ENCODE data around the gene HFE. TPM values are rescaled to one million over a fixed set of nuclear protein-coding genes. Genes with fewer than 3 reads are reported as not detected.

HFE gene
- total and polyA plus RNA-seq, 2 of the 13 experiments (the other 11 are each of a cell fraction or from before 2014, with no cell fraction given) = 3.7 to 6.3 TPM

DNA sequence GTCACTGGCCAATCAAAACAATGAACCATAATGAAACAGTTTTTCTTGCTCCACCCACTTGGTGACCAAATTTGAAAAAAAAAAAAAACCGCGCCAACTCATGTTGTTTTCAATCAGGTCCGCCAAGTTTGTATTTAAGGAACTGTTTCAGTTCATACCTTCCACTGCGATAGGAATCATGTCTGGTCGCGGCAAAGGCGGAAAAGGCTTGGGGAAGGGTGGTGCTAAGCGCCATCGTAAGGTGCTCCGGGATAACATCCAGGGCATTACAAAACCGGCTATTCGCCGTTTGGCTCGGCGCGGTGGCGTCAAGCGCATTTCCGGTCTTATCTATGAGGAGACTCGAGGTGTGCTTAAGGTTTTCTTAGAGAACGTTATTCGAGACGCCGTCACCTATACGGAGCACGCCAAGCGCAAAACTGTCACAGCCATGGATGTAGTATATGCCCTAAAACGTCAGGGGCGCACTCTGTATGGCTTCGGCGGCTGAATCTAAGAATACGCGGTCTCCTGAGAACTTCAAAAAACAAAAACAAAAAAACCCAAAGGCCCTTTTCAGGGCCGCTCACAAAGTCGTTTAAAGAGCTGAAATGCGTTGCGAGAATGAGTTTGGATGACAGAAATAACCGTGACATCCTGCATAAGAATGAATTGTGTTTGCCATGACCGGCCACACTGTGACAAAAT, 16.7 kb downstream of the HFE start (continued):
- TF ChIP-seq, protein P1, sequence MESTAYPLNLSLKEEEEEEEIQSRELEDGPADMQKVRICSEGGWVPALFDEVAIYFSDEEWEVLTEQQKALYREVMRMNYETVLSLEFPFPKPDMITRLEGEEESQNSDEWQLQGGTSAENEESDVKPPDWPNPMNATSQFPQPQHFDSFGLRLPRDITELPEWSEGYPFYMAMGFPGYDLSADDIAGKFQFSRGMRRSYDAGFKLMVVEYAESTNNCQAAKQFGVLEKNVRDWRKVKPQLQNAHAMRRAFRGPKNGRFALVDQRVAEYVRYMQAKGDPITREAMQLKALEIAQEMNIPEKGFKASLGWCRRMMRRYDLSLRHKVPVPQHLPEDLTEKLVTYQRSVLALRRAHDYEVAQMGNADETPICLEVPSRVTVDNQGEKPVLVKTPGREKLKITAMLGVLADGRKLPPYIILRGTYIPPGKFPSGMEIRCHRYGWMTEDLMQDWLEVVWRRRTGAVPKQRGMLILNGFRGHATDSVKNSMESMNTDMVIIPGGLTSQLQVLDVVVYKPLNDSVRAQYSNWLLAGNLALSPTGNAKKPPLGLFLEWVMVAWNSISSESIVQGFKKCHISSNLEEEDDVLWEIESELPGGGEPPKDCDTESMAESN (CRISPR knock-in tag; conservative IDR thresholded peaks at IDR 0.05) = peak; percentile 88
- TF ChIP-seq ZNF652 (CRISPR knock-in tag; IDR thresholded peaks at IDR 0.05; ENCODE audit: borderline replicate concordance, low read depth) (peak; percentile 53; the same call in 1 of the 2 replicates), CHCHD3 (CRISPR knock-in tag; IDR thresholded peaks at IDR 0.05) (0 out of 2 replicates have a peak, but pooled peaks have one; percentile 61), HOXA9 (CRISPR knock-in tag; IDR thresholded peaks at IDR 0.05; ENCODE audit: borderline replicate concordance) (peak; percentile 92; the same call in 1 of the 2 replicates), ZNF253 (CRISPR knock-in tag; IDR thresholded peaks at IDR 0.05; ENCODE audit: borderline replicate concordance) (no peak; the same call in 1 of the 2 replicates), PTBP1 (IDR thresholded peaks at IDR 0.05; ENCODE audit: low read depth, low read length, poor library complexity, severe bottlenecking) (peak; percentile 57), HNRNPL (IDR thresholded peaks at IDR 0.05; ENCODE audit: low read depth, low read length) (peak; percentile 95), ZNF788 (CRISPR knock-in tag; IDR thresholded peaks at IDR 0.05; ENCODE audit: borderline replicate concordance) (peak; percentile 90), RNF2 (conservative IDR thresholded peaks at IDR 0.05; ENCODE audit: low read depth) (0 out of 2 replicates have a peak, but pooled peaks have one; percentile 56), CREB3 (CRISPR knock-in tag; IDR thresholded peaks at IDR 0.05) (peak; percentile 90; the same call in 1 of the 2 replicates), ZFP36 (IDR thresholded peaks at IDR 0.05; ENCODE audit: borderline replicate concordance, low read depth, low read length, partially characterized antibody) (no peak), CAMTA2 (CRISPR knock-in tag; IDR thresholded peaks at IDR 0.05; ENCODE audit: borderline replicate concordance) (peak; percentile 90; the same call in 1 of the 2 replicates), GATAD1 (CRISPR knock-in tag; IDR thresholded peaks at IDR 0.05) (peak; percentile 84), ZMYM2 (CRISPR knock-in tag; IDR thresholded peaks at IDR 0.05) (no peak; the same call in 1 of the 2 replicates), ZNF724P (CRISPR knock-in tag; IDR thresholded peaks at IDR 0.05; ENCODE audit: borderline replicate concordance) (peak; percentile 68; the same call in 1 of the 2 replicates), BRD4 (CRISPR knock-in tag; IDR thresholded peaks at IDR 0.05) (peak; percentile 90), NFKBIZ (CRISPR knock-in tag; IDR thresholded peaks at IDR 0.05) (peak; percentile 56; the same call in 1 of the 2 replicates)
- TF ChIP-seq, protein P2, sequence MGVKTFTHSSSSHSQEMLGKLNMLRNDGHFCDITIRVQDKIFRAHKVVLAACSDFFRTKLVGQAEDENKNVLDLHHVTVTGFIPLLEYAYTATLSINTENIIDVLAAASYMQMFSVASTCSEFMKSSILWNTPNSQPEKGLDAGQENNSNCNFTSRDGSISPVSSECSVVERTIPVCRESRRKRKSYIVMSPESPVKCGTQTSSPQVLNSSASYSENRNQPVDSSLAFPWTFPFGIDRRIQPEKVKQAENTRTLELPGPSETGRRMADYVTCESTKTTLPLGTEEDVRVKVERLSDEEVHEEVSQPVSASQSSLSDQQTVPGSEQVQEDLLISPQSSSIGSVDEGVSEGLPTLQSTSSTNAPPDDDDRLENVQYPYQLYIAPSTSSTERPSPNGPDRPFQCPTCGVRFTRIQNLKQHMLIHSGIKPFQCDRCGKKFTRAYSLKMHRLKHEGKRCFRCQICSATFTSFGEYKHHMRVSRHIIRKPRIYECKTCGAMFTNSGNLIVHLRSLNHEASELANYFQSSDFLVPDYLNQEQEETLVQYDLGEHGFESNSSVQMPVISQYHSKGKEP (CRISPR knock-in tag; IDR thresholded peaks at IDR 0.05) = 0 out of 2 replicates have a peak, but pooled peaks have one; percentile 48
- TF ChIP-seq, protein P3, sequence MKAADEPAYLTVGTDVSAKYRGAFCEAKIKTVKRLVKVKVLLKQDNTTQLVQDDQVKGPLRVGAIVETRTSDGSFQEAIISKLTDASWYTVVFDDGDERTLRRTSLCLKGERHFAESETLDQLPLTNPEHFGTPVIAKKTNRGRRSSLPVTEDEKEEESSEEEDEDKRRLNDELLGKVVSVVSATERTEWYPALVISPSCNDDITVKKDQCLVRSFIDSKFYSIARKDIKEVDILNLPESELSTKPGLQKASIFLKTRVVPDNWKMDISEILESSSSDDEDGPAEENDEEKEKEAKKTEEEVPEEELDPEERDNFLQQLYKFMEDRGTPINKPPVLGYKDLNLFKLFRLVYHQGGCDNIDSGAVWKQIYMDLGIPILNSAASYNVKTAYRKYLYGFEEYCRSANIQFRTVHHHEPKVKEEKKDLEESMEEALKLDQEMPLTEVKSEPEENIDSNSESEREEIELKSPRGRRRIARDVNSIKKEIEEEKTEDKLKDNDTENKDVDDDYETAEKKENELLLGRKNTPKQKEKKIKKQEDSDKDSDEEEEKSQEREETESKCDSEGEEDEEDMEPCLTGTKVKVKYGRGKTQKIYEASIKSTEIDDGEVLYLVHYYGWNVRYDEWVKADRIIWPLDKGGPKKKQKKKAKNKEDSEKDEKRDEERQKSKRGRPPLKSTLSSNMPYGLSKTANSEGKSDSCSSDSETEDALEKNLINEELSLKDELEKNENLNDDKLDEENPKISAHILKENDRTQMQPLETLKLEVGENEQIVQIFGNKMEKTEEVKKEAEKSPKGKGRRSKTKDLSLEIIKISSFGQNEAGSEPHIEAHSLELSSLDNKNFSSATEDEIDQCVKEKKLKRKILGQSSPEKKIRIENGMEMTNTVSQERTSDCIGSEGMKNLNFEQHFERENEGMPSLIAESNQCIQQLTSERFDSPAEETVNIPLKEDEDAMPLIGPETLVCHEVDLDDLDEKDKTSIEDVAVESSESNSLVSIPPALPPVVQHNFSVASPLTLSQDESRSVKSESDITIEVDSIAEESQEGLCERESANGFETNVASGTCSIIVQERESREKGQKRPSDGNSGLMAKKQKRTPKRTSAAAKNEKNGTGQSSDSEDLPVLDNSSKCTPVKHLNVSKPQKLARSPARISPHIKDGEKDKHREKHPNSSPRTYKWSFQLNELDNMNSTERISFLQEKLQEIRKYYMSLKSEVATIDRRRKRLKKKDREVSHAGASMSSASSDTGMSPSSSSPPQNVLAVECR (CRISPR knock-in tag; IDR thresholded peaks at IDR 0.05; ENCODE audit: borderline replicate concordance) = peak; percentile 98
- TF ChIP-seq, protein P4, sequence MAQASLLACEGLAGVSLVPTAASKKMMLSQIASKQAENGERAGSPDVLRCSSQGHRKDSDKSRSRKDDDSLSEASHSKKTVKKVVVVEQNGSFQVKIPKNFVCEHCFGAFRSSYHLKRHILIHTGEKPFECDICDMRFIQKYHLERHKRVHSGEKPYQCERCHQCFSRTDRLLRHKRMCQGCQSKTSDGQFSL (CRISPR knock-in tag; IDR thresholded peaks at IDR 0.05) = peak; percentile 62; the same call in 1 of the 2 replicates
